Kidney capillary endothelial cell (primary cell): Measurements from ENCODE around the gene NAPSA.
"Not testable (repeated sequence)": the region's sequence is repeated elsewhere in the genome, so short reads cannot be mapped to it uniquely, and the experiment has no call there.

Experiments used
- DNase-seq: peaks from one replicate; pipeline ENCODE4 v3.0.0-alpha.2; 2018; ENCODE audit warnings: low spot score

The NAPSA gene

DNA sequence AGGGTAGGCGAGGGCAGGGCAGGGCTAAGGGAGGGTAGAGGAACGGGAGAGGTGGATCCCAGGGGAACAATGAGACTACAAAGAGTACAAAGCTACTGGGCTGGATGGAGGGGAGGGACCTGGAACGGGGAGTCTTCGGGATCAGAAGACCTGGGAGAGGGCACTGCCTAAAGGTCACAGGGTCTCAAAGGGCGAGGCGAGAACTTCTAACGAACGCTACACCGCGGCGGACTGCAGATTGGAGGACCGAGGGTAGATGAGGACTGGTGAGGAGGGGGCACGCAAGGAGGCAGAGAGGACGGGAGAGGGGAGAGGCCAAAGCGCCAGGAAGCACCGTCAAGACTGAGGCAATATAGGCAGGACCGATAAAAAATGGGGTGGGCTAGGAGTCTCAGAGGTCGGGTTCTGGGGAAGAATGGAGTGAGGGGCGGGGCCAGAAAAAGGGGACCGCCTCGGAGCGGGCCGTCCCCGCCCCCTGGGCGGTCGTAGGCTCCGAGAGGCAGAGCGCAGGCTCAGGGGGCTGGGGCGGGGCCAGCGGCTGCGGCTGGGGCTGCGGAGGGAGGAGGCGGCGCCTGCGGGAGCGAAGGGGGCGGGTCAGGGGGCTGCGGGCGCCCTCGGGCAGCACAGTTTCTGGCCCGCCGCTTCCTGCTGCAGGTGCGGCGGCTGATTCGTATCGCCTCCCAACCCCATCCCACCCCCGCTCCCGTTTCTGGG lies 34.9 kb downstream of the NAPSA start:
- DNase-seq: peak; percentile 40

DNA sequence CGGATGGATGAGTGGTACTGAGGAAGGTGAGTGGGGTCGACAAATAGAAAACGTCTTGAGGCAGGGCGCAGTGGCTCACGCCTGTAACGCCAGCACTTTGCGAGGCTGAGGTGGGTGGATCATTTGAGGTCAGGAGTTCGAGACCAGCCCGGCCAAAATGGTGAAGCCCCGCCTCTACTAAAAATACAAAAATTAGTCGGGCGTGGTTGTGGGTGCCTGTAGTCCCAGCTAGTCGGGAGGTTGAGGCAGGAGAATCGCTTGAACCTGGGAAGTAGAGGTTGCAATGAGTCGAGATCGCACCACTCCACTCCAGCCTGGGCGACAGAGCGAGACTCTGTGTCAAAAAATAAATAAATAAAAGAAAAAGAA lies 35.5 kb downstream of the NAPSA start:
- not testable (repeated sequence) for DNase-seq

GRCh38 chr19:50329146-50329925 lies 36.1 kb downstream of the NAPSA start, which contains the start of gene KCNC3:
KCNC3 (minus strand) TSS chr19:50329377; CDS start chr19:50329082, 295 bp downstream.
- peak; percentile 90 for DNase-seq

DNA sequence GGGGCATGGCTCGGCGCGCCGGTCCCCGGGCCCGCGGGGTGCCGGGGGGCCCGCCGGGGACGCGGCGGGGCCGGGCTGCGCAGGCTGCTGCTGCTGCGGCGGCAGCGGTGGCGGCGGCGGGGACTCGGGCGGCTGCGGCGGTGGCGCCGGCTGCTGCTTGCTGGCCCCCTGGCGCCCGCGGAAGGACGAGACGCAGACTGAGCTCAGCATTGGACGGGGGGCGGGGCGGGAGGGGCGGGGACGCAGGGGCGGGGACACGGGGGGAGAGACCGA lies 36.6 kb downstream of the NAPSA start:
- DNase-seq: no peak

- no peak for DNase-seq
Observed at GRCh38 chr19:50328224-50328872, 37.1 kb downstream of the NAPSA start.

GRCh38 chr19:50327461-50328223 lies 37.8 kb downstream of the NAPSA start:
- DNase-seq: no peak

DNA sequence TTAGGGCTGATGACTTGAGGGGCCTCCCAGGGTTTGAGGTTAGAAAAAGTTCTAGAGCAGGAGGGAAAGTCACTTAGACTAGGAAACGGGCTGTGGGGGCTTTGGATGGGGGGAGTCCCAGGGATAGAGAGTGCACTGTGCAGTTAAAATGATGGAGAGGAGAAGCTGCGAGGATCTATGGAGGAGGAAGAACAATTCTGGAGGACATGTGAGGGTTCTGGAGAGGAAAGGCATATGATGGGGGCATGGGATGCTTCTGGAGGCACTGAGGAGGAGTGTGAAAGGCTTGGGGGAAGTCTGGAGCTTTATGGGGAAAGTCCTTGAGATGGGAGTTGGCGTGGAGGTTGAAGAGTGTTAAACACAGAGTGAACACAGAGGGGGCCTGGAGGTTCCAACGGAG lies 38.4 kb downstream of the NAPSA start:
- DNase-seq: no peak

GRCh38 chr19:50326101-50326664 lies 39.3 kb downstream of the NAPSA start:
- no peak for DNase-seq

DNA sequence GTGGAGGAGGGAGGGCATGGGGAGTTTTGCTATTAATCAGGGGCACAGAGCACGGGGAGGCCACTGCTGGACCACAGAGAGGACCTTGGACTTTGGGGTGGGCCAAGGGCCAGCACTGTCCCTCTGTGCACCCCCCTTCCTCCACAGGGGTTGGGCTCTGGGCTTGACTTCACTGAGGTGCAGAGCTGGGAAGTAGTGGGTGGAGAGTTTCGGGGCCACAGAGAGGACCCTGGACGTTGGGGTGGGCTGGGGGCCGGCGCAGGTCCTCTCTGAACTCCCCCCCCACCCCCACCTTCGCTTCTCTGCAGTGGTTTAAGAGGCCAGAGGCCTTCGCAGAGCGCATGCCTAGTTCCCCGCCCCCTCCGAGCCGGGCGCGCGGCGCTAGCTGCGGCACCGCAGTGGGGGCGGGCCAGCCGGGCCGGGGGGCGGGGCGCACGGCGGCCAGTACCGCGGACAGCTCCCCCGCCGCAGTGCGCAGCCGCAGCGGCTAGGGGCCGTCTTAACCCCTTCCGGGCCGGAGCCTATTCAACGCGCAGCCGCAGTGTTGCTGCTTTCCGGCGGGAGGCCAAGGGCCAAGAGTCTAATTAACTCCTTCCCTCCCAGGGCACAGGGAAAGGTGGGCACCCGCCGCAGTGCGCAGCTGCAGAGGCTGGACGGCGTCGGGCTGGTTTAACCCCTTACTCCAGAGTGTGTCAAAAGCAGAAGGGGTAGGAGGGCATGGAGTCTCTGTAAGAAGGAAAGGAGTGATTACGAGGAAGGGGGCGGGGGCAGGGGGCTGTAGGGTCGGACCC lies 39.9 kb downstream of the NAPSA start:
- peak; percentile 56 for DNase-seq

DNA sequence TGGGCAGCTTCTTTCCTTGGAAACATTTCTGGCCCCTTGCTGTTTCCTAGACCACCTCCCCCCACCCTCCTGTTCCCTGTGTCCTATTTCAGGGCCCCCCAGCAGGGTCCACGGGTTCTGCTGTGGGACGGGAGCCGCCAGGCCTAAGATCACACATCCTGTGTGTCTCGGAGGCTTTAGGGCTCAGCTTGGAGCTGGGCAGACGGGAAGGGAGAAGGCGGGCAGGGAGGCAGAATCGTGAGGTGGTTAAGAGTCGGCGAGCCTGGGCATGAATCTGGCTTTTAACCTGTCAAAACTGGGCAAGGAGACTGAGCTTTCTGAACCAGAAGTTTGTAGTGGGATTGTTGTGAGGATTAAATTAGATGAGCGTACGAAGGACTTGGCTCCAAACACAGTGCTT lies 41.1 kb downstream of the NAPSA start:
- no peak for DNase-seq

GRCh38 chr19:50323782-50324133 lies 41.7 kb downstream of the NAPSA start:
- DNase-seq: no peak

- DNase-seq: no peak
Observed at GRCh38 chr19:50322931-50323781, 42.3 kb downstream of the NAPSA start.

- DNase-seq: no peak
Observed at GRCh38 chr19:50322234-50322633, 43.2 kb downstream of the NAPSA start.

GRCh38 chr19:50321831-50322230 lies 43.6 kb downstream of the NAPSA start:
- DNase-seq: no peak

DNA sequence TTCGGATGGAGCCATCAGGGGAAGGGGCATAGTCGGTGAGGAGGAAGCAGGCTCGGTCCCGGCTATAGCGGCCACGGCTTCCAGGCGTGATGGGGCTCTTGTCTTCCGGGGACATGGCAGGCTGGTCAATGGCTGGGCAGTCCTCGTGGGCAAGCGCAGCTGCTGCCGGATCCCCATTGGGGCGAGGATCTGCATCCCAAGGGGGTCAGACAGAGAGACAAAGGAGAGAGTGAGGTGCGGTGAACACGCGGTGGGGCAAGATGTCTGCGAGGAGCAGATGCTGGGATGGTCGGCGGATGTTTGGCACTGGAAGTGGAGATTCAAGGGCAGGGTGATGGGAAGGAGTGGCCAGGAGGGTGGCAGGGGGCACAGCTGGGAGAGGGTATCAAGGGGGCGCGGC lies 44.8 kb downstream of the NAPSA start:
- no peak for DNase-seq

DNA sequence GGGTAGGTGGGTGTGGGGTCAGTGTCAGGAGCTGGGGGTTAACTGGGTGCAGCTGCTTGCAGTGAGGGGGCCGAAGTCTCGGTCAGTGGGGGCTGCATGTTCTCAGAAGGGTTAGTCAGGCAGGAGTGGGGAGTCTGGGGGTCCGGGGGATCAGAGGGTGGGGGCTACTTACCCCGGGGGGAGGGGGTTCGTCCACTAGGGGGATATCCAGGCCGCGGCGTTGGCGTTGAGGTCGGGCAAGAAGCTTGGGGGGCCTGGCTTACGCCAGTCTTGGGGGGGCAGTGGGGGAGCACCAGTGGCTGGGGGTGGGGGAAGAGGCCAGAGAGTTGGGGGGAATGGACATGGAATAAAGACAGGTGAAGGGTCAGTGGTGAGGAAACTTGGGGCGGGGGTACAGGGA lies 45.4 kb downstream of the NAPSA start:
- no peak for DNase-seq

DNA sequence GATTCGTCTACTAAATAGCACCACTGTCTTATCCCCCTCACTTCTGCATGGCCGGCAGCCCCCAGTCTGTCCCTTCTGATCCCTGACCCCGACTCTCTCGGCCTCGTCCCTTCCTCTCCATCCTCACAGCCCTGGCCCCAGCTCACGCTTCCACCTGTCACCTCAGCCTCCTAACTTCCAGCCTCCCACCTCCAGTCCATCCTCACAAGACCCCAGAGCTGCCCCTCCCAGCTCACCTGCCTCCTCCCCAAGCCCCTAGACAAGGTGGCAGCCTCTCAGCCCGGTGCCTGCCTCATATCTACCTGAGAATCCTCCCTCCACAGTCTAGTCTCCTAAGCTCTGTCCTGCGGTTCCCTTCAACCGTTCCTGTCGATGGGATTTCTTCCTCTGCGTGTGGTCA lies 46.3 kb downstream of the NAPSA start:
- no peak for DNase-seq

DNA sequence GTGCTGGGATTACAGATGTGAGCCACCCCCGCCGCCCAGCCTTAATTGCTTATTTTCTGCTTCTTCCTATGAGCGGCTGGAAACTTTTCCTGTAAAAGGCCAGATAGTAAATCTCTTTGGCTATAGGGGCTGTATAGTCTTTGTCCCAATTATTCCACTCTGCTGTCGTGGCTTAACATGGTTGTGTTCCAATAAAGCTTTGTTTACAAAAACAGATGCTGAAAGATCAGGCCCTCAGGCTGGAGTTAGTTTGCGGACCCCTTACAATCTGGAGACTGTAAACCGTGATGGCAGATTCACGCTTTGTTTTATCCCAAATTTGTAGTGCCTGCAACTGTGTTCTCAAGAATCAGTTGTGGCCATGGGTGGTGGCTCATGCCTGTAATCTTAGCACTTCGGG lies 47.0 kb downstream of the NAPSA start:
- DNase-seq: no peak

DNA sequence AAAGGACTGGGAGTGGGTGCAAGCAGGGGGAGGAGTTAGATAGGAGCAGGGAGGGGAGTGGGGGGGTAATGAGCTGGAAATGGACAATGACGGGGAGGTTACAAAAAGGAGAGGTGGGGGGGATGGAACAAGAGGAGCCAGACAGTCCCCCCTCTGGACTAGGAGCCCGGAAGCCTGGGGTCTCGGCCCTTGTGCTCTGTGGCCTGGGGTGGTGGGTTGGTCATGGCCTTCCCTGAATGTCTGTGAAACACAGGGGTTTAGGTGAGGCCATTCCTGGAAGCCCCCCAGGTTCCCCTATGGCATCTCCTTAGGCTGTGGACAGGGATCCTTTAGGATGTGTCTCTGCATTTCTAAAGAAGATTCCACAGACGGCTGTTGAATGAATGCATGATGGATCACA lies 48.3 kb downstream of the NAPSA start:
- DNase-seq: no peak

GRCh38 chr19:50315773-50316448 lies 49.5 kb downstream of the NAPSA start:
- DNase-seq: no peak
